ENCODE results near the gene DGLUCY. TPM values are rescaled to one million over a fixed set of nuclear protein-coding genes. Genes with fewer than 3 reads are reported as not detected.

The DGLUCY gene
- total RNA-seq, 1 donor from 2014 or later = 20.0 TPM

DNA sequence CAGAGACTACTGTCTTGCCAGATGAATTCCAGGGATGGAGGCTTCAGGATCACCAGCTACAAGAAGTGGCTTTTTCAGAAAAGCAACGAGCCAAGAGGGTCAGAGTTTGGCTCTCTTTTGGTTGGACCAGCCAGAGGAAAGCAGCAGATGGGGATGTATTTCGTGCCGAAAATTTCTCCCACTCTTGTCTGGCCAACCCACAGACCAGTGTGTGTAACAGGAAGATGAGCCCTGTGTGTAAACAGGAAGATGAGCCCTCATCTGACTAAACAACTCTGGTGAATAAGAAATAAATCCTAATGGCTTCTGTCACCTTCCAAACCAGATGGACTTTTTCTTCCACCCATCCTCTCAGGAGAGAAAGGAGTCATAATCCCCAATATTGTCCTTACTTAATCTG lies 117.6 kb downstream of the DGLUCY start:
- H3K79me2 ChIP-seq (ENCODE audit: insufficient read depth, low read length) = no peaks in the 10 kb centered on the region
- H3K4me1 ChIP-seq (ENCODE audit: insufficient read depth, low read length) = peaks cover 30% of the 10 kb centered on the region
- FAIRE-seq (no peak), DNase-seq (ENCODE audit: low read depth) (no peak)
- peaks cover 5% of the 10 kb centered on the region for H3K36me3 Mint-ChIP-seq (ENCODE audit: low read depth, unreplicated experiment)
- H3K4me2 ChIP-seq (ENCODE audit: low read length) = no peak overlapping the region
- TF ChIP-seq, protein P1, sequence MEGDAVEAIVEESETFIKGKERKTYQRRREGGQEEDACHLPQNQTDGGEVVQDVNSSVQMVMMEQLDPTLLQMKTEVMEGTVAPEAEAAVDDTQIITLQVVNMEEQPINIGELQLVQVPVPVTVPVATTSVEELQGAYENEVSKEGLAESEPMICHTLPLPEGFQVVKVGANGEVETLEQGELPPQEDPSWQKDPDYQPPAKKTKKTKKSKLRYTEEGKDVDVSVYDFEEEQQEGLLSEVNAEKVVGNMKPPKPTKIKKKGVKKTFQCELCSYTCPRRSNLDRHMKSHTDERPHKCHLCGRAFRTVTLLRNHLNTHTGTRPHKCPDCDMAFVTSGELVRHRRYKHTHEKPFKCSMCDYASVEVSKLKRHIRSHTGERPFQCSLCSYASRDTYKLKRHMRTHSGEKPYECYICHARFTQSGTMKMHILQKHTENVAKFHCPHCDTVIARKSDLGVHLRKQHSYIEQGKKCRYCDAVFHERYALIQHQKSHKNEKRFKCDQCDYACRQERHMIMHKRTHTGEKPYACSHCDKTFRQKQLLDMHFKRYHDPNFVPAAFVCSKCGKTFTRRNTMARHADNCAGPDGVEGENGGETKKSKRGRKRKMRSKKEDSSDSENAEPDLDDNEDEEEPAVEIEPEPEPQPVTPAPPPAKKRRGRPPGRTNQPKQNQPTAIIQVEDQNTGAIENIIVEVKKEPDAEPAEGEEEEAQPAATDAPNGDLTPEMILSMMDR (IDR thresholded peaks at IDR 0.05; ENCODE audit: insufficient read depth, low read depth, low read length) = no peak
- TF ChIP-seq EZH2 (IDR thresholded peaks at IDR 0.05; ENCODE audit: insufficient read depth, low read length) = no peak
- no peak overlapping the region for H3K9ac ChIP-seq (ENCODE audit: low read length)
- peaks cover 6% of the 10 kb centered on the region for H3K9me3 Mint-ChIP-seq (ENCODE audit: unreplicated experiment)
- peaks cover 23% of the 10 kb centered on the region for H3K4me1 Mint-ChIP-seq (ENCODE audit: low read depth, unreplicated experiment)
- no peak overlapping the region for H3K4me3 Mint-ChIP-seq (ENCODE audit: unreplicated experiment)
- H3K9me3 ChIP-seq (ENCODE audit: insufficient read depth, low read depth, low read length) = no peaks in the 10 kb centered on the region
- no peaks in the 10 kb centered on the region for H3K27me3 ChIP-seq (ENCODE audit: insufficient read depth, low read length)
- H3K4me3 ChIP-seq (ENCODE audit: insufficient read depth, low read depth, low read length) = no peak overlapping the region
- H4K20me1 ChIP-seq (ENCODE audit: insufficient read depth, low read length) = no peaks in the 10 kb centered on the region
- no peaks in the 10 kb centered on the region for H3K36me3 ChIP-seq (ENCODE audit: insufficient read depth, low read length)
- peaks cover 3% of the 10 kb centered on the region for H3K27me3 Mint-ChIP-seq (ENCODE audit: low read depth, unreplicated experiment)
- no peak overlapping the region for H3K27ac Mint-ChIP-seq (ENCODE audit: unreplicated experiment)
- H3K27ac ChIP-seq (ENCODE audit: low read depth, low read length) = no peak overlapping the region
- no peak overlapping the region for H2AFZ ChIP-seq (ENCODE audit: low read depth, low read length)

DNA sequence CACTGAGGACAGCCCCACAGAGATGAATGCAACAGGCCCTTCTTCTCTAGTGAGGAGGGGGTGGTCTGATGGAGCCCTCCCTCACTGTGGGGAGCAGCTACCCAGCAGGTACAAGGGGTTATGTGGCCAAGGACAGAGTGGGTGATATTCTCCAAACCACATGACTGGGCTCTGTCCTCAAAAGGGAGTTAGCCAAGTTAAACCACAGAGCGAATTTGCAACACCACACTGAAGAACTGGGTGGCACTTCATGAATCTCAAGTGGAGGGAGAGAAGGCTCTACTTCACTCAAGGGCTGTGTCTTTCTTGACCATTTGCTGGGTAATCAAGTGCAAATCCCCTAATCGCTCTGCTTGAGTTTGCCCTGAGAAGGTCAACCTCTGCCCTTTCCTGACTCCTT lies 118.2 kb downstream of the DGLUCY start:
- H3K4me3 ChIP-seq (ENCODE audit: insufficient read depth, low read depth, low read length) = no peak overlapping the region
- H3K9ac ChIP-seq (ENCODE audit: low read length) = no peak overlapping the region
- no peak overlapping the region for H3K27ac Mint-ChIP-seq (ENCODE audit: unreplicated experiment)
- no peaks in the 10 kb centered on the region for H4K20me1 ChIP-seq (ENCODE audit: insufficient read depth, low read length)
- no peaks in the 10 kb centered on the region for H3K79me2 ChIP-seq (ENCODE audit: insufficient read depth, low read length)
- FAIRE-seq (no peak), DNase-seq (ENCODE audit: low read depth) (no peak)
- H3K27me3 Mint-ChIP-seq (ENCODE audit: low read depth, unreplicated experiment) = peaks cover 3% of the 10 kb centered on the region
- H3K27ac ChIP-seq (ENCODE audit: low read depth, low read length) = no peak overlapping the region
- no peaks in the 10 kb centered on the region for H3K36me3 ChIP-seq (ENCODE audit: insufficient read depth, low read length)
- H3K9me3 ChIP-seq (ENCODE audit: insufficient read depth, low read depth, low read length) = no peaks in the 10 kb centered on the region
- TF ChIP-seq, protein P1 (IDR thresholded peaks at IDR 0.05; ENCODE audit: insufficient read depth, low read depth, low read length) = no peak
- no peak for TF ChIP-seq EZH2 (IDR thresholded peaks at IDR 0.05; ENCODE audit: insufficient read depth, low read length)
- no peak overlapping the region for H3K4me3 Mint-ChIP-seq (ENCODE audit: unreplicated experiment)
- H2AFZ ChIP-seq (ENCODE audit: low read depth, low read length) = no peak overlapping the region
- H3K4me1 Mint-ChIP-seq (ENCODE audit: low read depth, unreplicated experiment) = peaks cover 23% of the 10 kb centered on the region
- H3K9me3 Mint-ChIP-seq (ENCODE audit: unreplicated experiment) = peaks cover 6% of the 10 kb centered on the region
- H3K36me3 Mint-ChIP-seq (ENCODE audit: low read depth, unreplicated experiment) = peaks cover 5% of the 10 kb centered on the region
- no peak overlapping the region for H3K4me2 ChIP-seq (ENCODE audit: low read length)
- H3K27me3 ChIP-seq (ENCODE audit: insufficient read depth, low read length) = no peaks in the 10 kb centered on the region
- H3K4me1 ChIP-seq (ENCODE audit: insufficient read depth, low read length) = peaks cover 32% of the 10 kb centered on the region

DNA sequence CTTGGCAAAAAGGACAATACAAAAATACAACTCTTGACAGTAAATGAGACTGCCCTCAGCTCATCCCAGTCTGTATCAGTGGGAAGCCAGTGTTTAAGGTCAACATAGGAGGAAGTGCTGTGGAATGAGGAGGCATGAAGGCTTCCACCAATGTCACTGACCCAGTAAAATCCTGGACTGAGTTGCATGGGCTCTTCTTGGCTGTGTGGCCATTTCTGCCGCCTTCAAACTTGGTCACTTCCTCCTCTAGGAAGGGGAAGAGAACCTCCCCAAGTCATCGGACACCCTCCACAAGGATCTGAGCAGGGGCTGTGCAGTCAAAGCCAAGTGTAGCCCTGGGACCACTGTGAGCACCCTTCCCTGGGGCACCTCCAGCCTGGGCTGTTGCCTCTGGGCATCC lies 118.7 kb downstream of the DGLUCY start:
- no peak overlapping the region for H3K27ac ChIP-seq (ENCODE audit: low read depth, low read length)
- H3K4me1 Mint-ChIP-seq (ENCODE audit: low read depth, unreplicated experiment) = peaks cover 26% of the 10 kb centered on the region
- no peaks in the 10 kb centered on the region for H4K20me1 ChIP-seq (ENCODE audit: insufficient read depth, low read length)
- H3K27ac Mint-ChIP-seq (ENCODE audit: unreplicated experiment) = no peak overlapping the region
- H3K27me3 Mint-ChIP-seq (ENCODE audit: low read depth, unreplicated experiment) = peaks cover 3% of the 10 kb centered on the region
- no peaks in the 10 kb centered on the region for H3K9me3 ChIP-seq (ENCODE audit: insufficient read depth, low read depth, low read length)
- H3K36me3 Mint-ChIP-seq (ENCODE audit: low read depth, unreplicated experiment) = peaks cover 5% of the 10 kb centered on the region
- no peak overlapping the region for H2AFZ ChIP-seq (ENCODE audit: low read depth, low read length)
- H3K36me3 ChIP-seq (ENCODE audit: insufficient read depth, low read length) = no peaks in the 10 kb centered on the region
- no peak for DNase-seq (ENCODE audit: low read depth)
- H3K4me2 ChIP-seq (ENCODE audit: low read length) = no peak overlapping the region
- no peak overlapping the region for H3K4me3 ChIP-seq (ENCODE audit: insufficient read depth, low read depth, low read length)
- no peak for FAIRE-seq
- no peak overlapping the region for H3K4me3 Mint-ChIP-seq (ENCODE audit: unreplicated experiment)
- TF ChIP-seq EZH2 (IDR thresholded peaks at IDR 0.05; ENCODE audit: insufficient read depth, low read length) = no peak
- TF ChIP-seq, protein P1 (IDR thresholded peaks at IDR 0.05; ENCODE audit: insufficient read depth, low read depth, low read length) = no peak
- no peaks in the 10 kb centered on the region for H3K79me2 ChIP-seq (ENCODE audit: insufficient read depth, low read length)
- no peak overlapping the region for H3K9ac ChIP-seq (ENCODE audit: low read length)
- H3K27me3 ChIP-seq (ENCODE audit: insufficient read depth, low read length) = no peaks in the 10 kb centered on the region
- peaks cover 37% of the 10 kb centered on the region for H3K4me1 ChIP-seq (ENCODE audit: insufficient read depth, low read length)
- H3K9me3 Mint-ChIP-seq (ENCODE audit: unreplicated experiment) = peaks cover 6% of the 10 kb centered on the region
